Measurements from ENCODE around the gene SIGLEC11.
"Not testable (repeated sequence)": the region's sequence is repeated elsewhere in the genome, so short reads cannot be mapped to it uniquely, and the experiment has no call there.

SIGLEC11 gene

GRCh38 chr19:49981603-49982593 is 20.9 kb upstream of the SIGLEC11 start:
- no peak for DNase-seq

DNA sequence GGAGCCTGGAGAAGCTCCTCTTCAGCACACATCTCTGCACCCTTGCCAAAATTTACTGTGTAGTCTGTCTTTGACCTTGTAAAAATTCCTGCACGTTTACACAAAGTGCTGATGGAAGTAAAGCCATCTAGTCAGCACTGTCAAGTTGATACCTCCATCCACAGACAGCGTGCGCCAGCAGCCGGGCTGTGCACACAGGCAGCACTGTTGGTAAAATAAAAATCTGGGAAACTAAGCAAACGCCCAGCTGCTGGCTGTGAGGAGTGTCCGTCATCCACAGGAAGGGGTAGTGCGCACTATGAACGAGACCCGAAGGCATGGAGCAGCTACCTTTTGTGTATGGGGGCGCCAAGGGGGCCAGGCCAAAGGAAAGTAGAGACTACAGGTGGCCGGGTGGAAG is 17.4 kb upstream of the SIGLEC11 start:
- DNase-seq = no peak

DNA sequence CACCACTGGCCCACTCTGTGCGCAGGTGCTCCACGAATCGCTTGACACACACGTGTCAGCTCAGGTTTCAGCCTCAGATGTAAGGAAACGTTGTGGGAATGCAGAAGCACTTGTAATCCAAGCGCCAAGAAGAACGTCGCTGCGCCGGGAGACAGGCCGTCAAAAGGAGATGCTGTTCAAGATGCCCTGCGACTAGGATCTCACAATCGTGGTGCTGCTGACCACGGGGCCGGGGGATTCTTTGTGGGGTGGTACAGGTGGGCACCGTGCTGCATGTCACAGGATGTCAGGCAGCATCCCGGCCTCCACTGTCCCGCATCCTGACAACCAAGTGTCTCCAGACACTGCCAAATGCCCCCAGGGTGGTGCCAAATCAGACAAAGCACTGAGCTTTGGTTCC is 16.9 kb upstream of the SIGLEC11 start:
- DNase-seq = no peak

DNA sequence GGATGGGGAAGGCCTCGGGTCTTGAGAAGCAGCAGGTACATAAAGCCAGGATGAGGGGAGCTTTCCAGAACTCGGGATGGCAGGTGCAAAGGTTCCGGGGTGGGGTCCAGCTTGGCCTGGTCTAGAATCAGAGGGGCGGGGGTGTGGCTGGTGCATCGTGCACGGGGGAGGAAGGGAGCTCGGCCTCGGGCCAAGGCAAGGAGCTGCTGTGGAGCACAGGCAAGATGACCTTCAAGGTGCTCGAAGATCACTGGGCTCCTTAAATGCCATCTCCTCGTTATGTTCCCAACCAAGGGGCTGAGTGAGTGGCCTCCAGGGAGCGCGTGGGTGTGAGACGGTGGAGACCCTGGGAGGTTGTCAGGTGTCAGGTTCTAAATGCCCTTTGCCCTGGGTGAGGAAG is 16.1 kb upstream of the SIGLEC11 start:
- DNase-seq = no peak

DNA sequence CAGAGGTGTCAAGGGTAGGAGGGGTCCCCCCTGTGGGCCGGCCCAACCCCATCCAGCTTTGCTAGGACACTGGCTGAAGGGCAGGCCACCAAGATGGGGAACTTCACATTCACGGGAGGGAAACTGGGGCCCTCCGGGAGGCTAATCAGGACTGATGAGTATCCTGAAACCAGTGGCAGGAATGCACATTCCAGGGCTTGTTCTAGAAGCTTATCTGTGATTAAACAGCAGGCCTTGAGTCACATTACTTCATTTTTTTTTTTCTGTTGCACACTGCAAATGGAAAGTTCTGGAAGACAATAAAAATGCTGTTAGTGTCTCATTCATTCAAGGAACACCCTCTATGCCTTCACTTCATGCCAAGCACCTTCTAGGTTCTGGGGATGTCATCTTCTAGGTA is 15.5 kb upstream of the SIGLEC11 start:
- DNase-seq = no peak

GRCh38 chr19:49975051-49975450 is 14.1 kb upstream of the SIGLEC11 start:
- no peak for DNase-seq

DNA sequence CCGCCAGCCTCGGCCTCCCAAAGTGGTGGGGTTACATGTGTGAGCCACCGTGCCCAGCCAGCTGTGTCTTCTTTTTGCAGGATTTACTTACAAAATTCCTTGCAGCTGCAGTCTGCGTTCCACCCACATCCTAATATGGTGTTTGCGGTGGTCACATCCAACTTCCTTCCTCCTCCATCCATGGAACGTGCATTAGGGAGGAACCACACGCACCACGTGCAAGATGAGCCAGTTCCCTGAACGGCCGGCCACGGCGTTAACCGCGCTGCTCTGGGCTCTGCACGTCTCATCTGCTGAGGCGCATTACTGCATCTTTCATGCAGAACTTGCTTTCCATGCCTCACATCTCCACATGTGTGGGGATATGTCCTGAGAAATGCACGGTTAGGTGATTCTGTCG is 13.0 kb upstream of the SIGLEC11 start:
- DNase-seq = no peak

- DNase-seq = no peak
Measured at GRCh38 chr19:49972841-49973240, 11.9 kb upstream of the SIGLEC11 start.

DNA sequence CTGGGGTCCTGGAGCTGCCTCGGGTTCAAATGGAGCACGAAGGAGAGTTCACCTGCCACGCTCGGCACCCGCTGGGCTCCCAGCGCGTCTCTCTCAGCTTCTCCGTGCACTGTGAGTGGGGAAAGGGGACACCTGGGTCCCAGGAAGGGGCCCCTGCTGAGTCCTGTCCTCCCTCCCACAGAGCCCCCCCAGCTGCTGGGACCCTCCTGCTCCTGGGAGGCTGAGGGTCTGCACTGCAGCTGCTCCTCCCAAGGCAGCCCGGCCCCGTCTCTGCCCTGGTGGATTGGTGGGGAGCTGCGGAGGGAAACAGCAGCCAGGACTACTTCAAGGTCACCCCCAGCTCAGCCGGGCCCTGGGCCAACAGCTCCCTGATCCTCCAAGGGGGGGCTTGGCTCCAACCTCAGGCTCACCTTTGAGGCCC is 11.0 kb upstream of the SIGLEC11 start:
- no peak for DNase-seq

GRCh38 chr19:49969355-49969754 is 8.4 kb upstream of the SIGLEC11 start:
- DNase-seq = not testable (repeated sequence)

DNA sequence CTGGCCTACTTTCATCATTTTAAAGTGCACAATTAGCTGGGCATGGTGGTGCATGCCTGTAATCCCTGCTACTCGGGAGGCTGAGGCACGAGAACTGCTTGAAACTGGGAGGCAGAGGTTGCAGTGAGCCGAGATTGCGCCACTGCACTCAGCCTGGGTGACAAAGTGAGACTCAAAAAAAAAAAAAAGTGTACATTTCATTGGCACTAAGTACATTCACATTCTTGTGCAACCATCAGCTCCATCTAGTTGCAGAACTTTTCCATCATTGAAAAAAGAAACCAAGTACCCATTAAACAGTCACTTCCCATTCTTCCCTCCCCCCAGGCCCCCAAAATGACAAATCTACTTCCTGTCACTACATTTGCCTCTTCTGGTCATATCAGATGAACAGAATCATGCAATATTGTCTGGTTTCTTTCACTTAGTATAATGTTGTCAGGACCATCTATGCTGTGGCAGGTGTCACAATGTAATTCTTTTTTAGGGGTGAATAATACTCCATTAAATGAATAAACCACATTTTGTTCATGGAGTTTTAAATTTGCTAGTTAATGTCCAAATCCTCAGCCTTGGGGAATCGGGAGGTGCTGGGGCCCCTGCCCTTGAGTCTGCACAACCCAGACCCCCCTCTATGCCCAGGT is 7.4 kb upstream of the SIGLEC11 start:
- DNase-seq = no peak

- DNase-seq = not testable (repeated sequence)
Measured at GRCh38 chr19:49959892-49960291, 1.1 kb downstream of the SIGLEC11 start.

DNA sequence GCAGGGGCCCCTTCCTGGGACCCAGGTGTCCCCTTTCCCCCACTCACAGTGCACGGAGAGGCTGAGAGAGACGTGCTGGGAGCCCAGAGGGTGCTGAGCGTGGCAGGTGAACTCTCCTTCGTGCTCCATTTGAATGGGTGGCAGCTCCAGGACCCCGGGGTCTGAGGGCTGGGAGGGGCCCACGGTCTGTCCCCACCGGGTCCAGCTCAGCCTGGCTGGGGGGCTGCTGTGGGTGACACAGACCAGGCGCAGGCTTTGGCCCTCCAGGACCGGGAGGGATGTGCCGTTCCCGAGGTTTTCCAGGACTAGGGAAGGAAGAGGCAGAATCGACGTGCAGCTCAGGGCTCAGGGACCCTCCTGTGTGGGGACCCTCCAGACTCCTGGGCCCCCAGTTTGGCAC is 2.4 kb downstream of the SIGLEC11 start:
- DNase-seq = not testable (repeated sequence)

- DNase-seq = not testable (repeated sequence)
Measured at GRCh38 chr19:49958144-49958543, 2.8 kb downstream of the SIGLEC11 start.

GRCh38 chr19:49957262-49957915 is 3.6 kb downstream of the SIGLEC11 start:
- no peak for DNase-seq

GRCh38 chr19:49956115-49956495 is 4.9 kb downstream of the SIGLEC11 start:
- DNase-seq = no peak

- no peak for DNase-seq
Measured at GRCh38 chr19:49954933-49955332, 6.0 kb downstream of the SIGLEC11 start.

DNA sequence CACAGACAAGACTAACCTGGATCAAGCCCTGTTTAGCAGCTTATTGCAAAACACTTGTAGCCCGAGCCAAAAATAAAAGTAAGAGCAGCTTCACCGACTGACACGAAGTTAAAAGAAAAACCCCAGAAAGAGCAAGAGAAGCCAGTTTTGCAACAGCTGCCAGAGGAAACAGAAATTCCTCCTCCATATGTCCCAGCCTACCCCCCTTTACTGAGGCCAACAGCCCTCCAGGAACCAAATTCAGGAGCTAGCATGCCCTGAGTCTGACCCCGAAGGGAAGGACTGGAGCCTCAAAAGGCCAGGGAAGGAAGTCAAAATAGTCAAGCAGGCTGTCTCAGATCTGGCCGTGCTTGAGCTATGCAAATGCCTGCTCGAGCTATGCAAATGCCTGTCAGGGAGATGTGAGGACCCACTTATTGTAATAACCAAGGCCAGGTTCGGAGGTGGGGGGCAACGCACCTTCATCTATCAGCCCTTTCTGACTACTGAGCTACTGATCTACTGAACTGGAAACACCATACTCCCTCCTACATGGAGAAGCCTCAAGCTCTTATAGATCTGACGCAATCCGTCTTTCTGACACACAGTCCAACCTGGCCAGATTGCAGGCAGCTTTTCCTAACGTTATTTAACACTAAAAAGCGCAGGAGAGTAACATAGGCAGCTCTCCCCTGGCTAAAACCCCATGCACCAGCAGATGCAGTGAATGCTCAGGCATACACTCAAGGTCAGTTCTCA is 6.7 kb downstream of the SIGLEC11 start:
- no peak for DNase-seq

GRCh38 chr19:49953416-49953815 is 7.6 kb downstream of the SIGLEC11 start:
- DNase-seq = no peak

GRCh38 chr19:49952906-49953305 is 8.1 kb downstream of the SIGLEC11 start:
- DNase-seq = no peak

- DNase-seq = no peak
Measured at GRCh38 chr19:49952479-49952836, 8.5 kb downstream of the SIGLEC11 start.

DNA sequence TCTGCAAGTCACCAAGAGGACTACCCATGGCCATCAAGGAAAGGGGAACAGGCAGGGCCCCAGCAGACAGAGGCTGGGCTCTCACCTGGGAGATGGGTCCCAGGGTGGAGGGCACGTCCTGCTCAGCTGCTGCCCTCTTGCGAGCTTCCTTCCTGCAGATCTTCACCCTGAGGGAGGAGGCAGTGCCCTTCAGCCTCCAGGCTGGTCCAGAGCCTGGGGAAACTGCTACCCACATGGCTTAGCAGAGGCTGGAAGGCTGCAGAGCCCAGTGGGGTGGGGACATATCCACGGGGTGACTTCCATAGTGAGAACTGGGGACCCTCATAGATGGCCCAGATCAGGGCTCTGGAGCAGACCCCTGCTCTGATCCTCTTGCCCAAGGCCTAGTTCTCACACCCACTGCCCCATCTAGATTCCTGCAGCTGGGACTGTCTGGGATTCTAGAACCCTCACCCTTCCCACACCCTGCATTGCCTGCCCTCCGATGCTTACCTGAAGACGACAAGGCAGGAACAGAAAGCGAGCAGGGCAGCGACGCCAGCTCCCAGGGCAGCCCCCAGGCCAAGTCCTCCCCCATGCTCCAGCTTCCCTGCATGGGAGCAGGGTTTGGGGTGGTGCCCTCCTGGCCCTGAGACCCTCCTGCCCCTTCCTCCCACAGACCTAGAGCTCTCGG is 9.0 kb downstream of the SIGLEC11 start:
- no peak for DNase-seq

Data from activated CD4-positive, alpha-beta T cell treated with anti-CD3 and anti-CD28 coated beads, Interleukin-2, amount 50 U/mL, for 16 hours (primary cell).